ENCODE results near the gene MAGI3.

Gene MAGI3

DNA sequence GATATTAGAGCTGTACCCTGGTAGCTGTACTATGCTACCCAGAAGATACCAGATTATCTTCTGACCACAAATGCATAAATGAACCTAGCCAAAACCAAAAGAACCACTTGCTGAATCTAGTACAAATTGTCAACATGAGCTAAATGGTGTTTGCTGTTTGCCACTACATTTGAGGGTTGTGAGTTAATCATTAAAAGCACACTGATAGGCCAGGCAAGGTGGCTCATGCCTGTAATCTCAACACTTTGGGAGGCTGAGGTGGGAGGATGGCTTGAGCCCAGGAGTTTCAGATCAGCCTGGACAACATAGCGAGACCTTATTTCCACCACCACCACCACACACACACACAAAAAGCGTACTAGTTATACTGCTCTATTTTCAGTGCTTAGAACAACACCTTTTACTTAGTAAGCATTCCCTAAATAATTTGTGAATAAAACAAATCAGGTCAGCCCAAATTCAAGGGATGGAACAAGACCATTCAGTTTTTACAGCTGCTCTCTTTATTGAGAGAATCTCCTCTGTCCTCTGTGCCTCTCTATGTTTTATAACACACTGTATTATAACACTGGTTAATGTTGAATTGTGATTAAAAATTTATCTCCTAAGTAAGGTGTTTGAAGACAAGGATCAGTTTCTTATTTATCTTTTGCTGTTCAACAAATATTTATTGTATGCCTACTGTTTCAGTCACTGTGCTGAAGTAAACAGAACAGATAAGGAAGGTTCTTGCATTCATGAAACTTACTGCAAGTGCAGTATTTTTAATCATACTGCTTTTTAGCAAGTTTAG lies 44.0 kb downstream of the MAGI3 start:
- DNase-seq (ENCODE audit: insufficient read length, low spot score) (no peak), FAIRE-seq (no peak)
- TF ChIP-seq, protein P1, sequence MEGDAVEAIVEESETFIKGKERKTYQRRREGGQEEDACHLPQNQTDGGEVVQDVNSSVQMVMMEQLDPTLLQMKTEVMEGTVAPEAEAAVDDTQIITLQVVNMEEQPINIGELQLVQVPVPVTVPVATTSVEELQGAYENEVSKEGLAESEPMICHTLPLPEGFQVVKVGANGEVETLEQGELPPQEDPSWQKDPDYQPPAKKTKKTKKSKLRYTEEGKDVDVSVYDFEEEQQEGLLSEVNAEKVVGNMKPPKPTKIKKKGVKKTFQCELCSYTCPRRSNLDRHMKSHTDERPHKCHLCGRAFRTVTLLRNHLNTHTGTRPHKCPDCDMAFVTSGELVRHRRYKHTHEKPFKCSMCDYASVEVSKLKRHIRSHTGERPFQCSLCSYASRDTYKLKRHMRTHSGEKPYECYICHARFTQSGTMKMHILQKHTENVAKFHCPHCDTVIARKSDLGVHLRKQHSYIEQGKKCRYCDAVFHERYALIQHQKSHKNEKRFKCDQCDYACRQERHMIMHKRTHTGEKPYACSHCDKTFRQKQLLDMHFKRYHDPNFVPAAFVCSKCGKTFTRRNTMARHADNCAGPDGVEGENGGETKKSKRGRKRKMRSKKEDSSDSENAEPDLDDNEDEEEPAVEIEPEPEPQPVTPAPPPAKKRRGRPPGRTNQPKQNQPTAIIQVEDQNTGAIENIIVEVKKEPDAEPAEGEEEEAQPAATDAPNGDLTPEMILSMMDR (IDR thresholded peaks at IDR 0.05; ENCODE audit: insufficient read depth, missing control alignments), result no peak

DNA sequence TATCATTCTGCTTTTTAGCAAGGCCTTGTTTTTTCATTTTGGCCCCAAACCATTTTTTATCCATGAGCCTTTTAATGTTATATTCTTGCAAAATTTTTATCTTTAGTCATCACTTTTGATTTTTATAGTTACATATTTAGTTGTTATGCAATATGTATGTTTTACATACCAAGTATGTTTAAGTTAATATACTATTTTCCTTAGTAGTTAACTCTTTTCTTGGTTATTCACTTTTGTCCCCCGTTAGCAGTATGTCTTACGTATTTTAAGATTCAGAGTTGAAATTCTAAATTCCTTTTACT lies 44.5 kb downstream of the MAGI3 start:
- DNase-seq (ENCODE audit: insufficient read length, low spot score), result no peak
- no peak for FAIRE-seq
- TF ChIP-seq, protein P1 (IDR thresholded peaks at IDR 0.05; ENCODE audit: insufficient read depth, missing control alignments), result no peak

DNA sequence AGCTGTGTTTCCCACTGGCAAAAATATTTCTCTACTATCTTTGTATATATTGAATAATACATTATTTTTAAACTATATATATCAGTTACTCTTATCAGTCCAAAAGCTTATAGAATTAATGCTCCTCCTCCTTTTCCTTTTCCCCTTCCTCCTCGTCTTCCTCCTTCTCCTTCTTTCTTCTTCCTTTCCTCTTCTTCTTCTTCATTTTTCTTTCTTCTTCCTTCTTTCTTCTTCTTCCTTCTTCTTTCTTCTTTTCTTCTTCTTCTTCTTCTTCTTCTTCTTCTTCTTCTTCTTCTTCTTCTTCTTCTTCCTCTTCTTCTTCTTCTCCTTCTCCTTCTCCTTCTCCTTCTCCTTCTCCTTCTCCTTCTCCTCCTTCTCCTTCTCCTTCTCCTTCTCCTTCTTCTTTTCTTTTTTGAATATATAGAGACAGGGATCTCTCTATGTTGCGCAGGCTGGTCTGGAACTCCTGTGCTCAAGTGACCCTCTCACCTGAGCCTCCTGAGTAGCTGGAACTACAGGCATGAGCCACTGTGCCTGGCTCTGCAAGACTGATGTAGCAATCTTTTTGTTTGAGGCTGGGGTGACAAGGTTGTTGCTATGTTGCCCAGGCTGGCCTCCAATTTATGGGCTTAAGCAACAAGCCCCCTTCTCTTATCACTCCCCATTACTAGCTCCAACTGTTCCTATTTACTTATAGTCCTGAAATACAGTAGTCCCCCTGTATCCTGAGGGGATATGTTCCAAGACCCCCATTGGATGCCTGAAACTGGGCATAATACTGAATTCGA lies 47.4 kb downstream of the MAGI3 start:
- TF ChIP-seq, protein P1 (IDR thresholded peaks at IDR 0.05; ENCODE audit: insufficient read depth, missing control alignments), result no peak
- FAIRE-seq (no peak), DNase-seq (ENCODE audit: insufficient read length, low spot score) (no peak)

DNA sequence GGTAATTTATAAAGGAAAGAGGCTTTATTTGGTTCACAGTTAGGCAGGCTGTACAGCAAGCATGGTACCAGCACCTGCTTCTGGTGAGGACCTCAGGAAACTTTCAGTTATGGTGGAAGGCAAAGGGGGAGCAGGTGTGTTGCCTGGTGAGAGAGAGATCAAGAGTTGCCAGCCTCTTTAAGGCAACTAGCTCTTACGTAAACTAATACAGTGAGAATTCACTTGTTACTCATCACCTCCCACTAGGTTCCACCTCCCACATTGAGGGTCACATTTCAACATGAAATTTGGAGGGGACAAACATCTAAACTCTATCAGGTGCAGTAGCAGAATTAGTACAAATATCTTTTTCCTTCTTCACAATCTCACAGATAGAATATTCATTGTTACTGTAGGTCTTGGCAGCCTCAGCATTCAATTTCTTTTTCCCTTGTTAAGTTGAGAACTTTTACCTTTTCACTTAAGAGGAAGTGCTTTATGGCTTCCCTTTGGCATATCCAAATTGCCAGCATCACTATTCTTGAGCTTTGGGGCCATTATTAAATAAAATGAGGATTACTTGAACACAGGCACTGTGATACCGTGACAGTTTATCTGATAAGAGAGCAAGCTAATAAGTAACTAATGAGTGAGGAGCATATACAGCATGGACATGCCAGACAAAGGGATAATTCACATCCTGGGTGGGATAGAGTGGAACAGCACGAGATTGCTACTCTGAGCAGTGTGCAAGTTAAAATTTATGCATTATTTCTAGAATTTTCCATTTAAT lies 48.4 kb downstream of the MAGI3 start:
- no peak for FAIRE-seq
- TF ChIP-seq, protein P1 (IDR thresholded peaks at IDR 0.05; ENCODE audit: insufficient read depth, missing control alignments), result no peak
- DNase-seq (ENCODE audit: insufficient read length, low spot score), result no peak

DNA sequence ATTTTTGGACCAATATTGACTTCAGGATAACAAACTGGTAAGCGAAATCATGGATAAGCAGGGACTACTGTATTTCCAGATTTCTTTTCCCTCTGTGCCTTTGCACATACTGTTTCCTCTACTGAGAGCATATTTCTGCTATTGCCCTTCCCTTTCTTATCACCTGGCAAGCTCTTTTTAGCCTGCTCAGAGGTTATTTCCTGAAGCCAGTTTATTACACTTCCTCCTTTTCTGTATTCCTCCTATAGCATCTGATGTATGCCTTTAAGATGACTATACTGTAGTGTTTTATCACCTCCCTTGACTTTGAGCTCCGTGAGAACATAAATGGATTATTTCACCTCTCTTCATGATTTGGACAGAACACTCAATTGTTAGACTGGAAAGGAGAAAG lies 49.0 kb downstream of the MAGI3 start:
- TF ChIP-seq, protein P1 (IDR thresholded peaks at IDR 0.05; ENCODE audit: insufficient read depth, missing control alignments), result no peak
- DNase-seq (ENCODE audit: insufficient read length, low spot score) (no peak), FAIRE-seq (no peak)

DNA sequence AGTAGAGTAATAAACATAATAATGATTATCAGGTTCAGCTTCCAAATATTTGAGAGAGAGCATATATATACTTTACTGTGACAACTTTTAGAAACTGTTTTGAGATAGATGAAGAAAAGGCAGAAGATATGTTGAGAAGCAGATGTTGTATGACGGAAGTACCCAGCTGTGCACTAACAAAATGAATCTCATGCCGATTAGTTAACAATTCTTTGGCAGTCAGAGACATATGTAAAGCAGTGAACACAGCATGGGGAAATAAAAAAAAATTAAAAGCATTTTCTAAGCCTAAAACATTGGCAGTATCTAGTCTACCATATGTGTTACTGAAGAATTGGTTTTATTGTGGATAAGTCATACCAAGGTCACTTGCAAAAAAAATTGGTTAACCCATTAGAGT lies 51.8 kb downstream of the MAGI3 start:
- TF ChIP-seq, protein P1 (IDR thresholded peaks at IDR 0.05; ENCODE audit: insufficient read depth, missing control alignments), result no peak
- no peak for DNase-seq (ENCODE audit: insufficient read length, low spot score)
- FAIRE-seq, result no peak

All from D721Med (cell line).